ENCODE data around the gene PWWP2A. TPM values are rescaled to one million over a fixed set of nuclear protein-coding genes. Genes with fewer than 3 reads are reported as not detected.

Gene PWWP2A
- total RNA-seq, 4 donors from 2014 or later = 19.4 to 27.5 (median 21.0) TPM

DNA sequence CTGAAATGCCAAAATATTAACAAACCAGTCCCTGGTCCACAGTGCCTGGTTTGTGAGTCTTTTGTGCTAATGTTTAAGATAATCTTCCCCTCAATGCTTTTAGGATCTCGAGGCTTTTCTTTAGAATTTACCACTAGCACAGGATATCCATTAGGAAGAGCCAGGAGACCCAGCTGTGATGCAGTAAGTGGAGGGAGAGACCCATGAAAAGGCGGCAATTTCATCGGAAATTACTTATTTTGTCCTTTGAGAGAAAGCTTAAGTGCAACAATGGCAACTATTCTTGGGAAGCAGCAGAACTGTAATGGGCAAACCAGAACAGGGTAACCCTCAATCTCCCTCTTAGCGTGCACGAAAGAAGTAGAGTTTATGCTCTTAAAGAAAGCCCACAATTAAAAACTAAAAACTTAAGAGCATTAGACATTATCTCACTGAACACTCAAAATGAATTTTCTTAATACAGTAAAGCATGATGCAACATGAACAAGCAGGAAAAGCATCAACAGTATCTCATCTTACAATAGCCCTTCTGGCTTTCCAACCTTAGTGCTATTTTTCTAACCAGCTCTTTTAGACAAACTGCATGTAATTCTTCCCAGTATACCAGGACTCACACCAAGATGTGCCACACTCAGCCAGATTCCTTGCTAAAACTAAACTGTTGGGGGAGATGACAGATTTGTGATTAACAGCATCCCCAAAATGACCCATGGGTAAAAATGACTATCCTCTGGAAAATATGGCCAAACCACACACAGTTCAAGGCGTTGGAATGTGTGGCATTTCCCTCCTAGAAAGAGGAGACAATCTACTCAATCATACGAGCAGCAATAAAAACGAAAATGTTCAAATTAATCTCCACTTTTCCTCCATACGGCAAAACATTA lies 36.4 kb downstream of the PWWP2A start:
- TF ChIP-seq, protein P1, sequence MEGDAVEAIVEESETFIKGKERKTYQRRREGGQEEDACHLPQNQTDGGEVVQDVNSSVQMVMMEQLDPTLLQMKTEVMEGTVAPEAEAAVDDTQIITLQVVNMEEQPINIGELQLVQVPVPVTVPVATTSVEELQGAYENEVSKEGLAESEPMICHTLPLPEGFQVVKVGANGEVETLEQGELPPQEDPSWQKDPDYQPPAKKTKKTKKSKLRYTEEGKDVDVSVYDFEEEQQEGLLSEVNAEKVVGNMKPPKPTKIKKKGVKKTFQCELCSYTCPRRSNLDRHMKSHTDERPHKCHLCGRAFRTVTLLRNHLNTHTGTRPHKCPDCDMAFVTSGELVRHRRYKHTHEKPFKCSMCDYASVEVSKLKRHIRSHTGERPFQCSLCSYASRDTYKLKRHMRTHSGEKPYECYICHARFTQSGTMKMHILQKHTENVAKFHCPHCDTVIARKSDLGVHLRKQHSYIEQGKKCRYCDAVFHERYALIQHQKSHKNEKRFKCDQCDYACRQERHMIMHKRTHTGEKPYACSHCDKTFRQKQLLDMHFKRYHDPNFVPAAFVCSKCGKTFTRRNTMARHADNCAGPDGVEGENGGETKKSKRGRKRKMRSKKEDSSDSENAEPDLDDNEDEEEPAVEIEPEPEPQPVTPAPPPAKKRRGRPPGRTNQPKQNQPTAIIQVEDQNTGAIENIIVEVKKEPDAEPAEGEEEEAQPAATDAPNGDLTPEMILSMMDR (IDR thresholded peaks at IDR 0.05; ENCODE audit: low read depth) = no peak

DNA sequence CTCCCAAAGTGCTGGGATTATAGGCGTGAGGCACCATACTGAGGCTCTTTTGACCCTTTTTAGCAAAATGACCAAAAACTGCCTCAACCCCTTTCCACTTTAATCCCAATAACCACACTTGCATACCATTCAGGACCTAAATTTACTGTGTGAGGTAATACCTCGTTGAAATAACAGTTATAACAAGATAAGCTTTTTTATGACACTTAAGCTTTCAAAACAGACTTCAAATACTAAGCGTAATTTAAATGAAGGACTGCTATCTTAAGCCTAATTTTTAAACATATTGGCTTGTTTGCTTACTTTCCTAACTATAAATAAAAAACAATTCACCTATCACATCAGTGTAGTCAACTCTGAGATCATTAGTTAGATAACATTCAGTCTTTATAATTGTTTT lies 37.8 kb downstream of the PWWP2A start:
- TF ChIP-seq, protein P1 (IDR thresholded peaks at IDR 0.05; ENCODE audit: low read depth) = no peak

- TF ChIP-seq, protein P1 (IDR thresholded peaks at IDR 0.05; ENCODE audit: low read depth) = no peak
Measured at GRCh38 chr5:160079753-160080152, 39.5 kb downstream of the PWWP2A start.

- TF ChIP-seq, protein P1 (IDR thresholded peaks at IDR 0.05; ENCODE audit: low read depth) = no peak
Measured at GRCh38 chr5:160076997-160077396, 42.3 kb downstream of the PWWP2A start.

- TF ChIP-seq, protein P1 (IDR thresholded peaks at IDR 0.05; ENCODE audit: low read depth) = no peak
Measured at GRCh38 chr5:160075073-160075472, 44.2 kb downstream of the PWWP2A start.

DNA sequence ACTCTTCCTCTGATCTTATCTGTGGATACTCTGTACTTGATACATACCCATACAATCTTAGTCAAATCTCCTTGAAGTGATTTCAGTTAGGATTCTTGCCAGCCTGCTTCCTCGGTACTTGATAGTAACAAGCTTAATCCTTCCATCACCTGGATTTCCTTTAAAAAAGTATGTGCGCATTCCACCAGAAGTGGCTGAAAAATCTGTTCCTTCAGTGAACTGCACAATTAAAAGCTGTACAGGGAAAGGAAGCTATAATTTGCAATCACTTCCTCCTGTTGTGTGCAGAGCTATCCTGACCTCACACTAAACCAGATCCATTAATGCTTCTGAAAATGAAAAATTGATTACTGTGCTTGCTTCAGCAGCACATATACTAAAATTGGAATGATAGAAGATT lies 47.3 kb downstream of the PWWP2A start:
- TF ChIP-seq, protein P1 (IDR thresholded peaks at IDR 0.05; ENCODE audit: low read depth) = no peak

DNA sequence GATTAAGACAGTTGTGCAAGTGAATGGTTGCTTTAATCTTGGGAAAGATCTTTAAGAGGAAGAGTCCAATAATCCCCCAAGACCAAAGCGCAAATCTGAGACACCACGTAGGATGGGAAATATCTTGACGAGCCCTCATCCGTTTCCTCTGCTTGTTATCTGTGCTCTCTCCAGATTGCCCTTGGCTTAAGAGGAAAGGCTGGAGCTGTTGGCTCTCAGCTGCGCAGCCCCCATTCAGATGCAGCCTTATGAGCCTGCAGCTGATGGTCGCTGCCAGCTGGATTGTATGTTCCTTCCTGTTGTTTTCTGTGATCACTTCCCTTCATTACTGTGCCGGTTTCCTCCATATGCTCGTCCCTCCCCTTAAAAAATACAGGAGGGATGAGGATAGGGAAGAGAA lies 47.7 kb downstream of the PWWP2A start:
- TF ChIP-seq, protein P1 (IDR thresholded peaks at IDR 0.05; ENCODE audit: low read depth) = no peak

Data from subcutaneous adipose tissue (tissue), 4 donors.